Astrocyte of the cerebellum (primary cell): ENCODE data around the gene LAMP1.

Source experiments
- DNase-seq: peaks from one replicate; pipeline ENCODE4 v3.0.0-alpha.2; 2011; ENCODE audit warnings: low read depth
- H3K4me3 ChIP-seq: 2 replicates; pipeline ENCODE4 v1.5.1; 2011; ENCODE audit warnings: mild to moderate bottlenecking, low read depth, low read length, moderate library complexity
- in situ Hi-C: cut with HindIII; loops from 2 replicates; pipeline ENCODE4 v1.10.0; 2017; ENCODE audit warnings: low sequenced_read_pairs
- TF ChIP-seq, protein P1 (sequence below): IDR thresholded peaks from 2 replicates; pipeline ENCODE4 v1.5.1; 2012; ENCODE audit warnings: low read length, low read depth, moderate library complexity, mild to moderate bottlenecking; ENCODE audit errors: missing control alignments

LAMP1 gene

DNA sequence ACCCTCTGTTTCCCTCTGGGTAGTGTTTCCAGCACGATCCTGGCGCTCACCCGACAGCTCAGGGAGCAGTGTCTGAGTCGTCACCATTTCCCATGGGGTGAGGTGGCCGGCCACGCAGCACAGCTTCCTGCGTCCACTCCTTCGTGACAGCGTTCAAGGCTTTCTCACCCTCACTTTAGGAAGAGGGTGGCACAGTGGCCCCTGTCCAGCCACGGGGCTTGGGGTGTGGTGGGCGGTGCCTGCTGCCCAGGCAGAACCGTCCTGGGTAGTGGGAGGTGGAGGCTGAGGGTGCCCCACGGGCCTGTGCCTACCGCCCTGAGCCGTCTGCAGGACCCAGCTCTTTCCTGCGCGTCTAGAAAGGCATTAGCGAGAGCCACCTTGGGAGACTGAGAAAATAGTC, 21.9 kb downstream of the LAMP1 start:
- in situ Hi-C loops = no loop called here
- TF ChIP-seq, protein P1, sequence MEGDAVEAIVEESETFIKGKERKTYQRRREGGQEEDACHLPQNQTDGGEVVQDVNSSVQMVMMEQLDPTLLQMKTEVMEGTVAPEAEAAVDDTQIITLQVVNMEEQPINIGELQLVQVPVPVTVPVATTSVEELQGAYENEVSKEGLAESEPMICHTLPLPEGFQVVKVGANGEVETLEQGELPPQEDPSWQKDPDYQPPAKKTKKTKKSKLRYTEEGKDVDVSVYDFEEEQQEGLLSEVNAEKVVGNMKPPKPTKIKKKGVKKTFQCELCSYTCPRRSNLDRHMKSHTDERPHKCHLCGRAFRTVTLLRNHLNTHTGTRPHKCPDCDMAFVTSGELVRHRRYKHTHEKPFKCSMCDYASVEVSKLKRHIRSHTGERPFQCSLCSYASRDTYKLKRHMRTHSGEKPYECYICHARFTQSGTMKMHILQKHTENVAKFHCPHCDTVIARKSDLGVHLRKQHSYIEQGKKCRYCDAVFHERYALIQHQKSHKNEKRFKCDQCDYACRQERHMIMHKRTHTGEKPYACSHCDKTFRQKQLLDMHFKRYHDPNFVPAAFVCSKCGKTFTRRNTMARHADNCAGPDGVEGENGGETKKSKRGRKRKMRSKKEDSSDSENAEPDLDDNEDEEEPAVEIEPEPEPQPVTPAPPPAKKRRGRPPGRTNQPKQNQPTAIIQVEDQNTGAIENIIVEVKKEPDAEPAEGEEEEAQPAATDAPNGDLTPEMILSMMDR = no peak
- no peak for DNase-seq
- H3K4me3 ChIP-seq = no peak overlapping the region

DNA sequence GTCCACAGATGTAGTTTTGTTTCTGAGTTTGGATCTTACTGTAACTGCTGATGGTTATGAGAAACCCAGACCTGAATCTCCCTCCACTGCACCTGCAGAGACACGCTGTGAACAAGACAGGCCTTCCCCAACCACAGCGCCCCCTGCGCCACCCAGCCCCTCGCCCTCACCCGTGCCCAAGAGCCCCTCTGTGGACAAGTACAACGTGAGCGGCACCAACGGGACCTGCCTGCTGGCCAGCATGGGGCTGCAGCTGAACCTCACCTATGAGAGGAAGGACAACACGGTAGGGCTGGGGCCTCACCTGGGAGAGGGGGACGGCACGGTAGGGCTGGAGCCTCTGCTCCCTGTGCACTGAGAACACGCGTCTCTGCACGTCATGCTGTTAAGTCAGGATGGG, 22.3 kb downstream of the LAMP1 start:
- H3K4me3 ChIP-seq = no peak overlapping the region

DNA sequence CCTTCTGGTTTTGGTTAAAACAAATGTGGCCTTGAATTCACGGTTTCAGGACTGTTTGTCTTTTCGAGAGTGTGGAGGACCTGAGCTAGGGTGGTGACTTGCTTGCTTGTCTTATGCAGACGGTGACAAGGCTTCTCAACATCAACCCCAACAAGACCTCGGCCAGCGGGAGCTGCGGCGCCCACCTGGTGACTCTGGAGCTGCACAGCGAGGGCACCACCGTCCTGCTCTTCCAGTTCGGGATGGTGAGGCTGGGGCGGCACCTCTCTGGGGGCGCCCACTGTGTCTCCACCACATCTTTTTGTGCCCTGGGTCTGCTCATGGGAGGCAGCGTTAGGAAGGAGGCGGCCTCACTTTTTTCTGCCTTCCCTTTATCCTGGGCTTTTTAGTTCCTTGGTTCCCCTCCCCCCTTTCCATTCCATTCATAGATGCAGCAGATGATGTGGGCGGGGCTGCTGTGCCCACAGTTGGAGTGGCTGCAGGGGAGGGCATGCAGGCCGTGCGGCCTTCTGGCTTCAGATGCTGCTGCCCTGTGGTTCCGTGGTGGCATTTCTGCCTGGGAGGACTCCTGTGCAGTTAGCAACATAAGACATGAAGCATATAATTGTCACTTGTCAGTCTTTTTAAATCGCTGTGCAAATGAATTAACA, 23.3 kb downstream of the LAMP1 start:
- DNase-seq = no peak
- in situ Hi-C loops = no loop called here
- no peak overlapping the region for H3K4me3 ChIP-seq
- TF ChIP-seq, protein P1 = no peak

More for the DNA sequence above, 22.3 kb downstream of the LAMP1 start:
- DNase-seq = no peak
- in situ Hi-C loops = no loop called here
- TF ChIP-seq, protein P1 = no peak

DNA sequence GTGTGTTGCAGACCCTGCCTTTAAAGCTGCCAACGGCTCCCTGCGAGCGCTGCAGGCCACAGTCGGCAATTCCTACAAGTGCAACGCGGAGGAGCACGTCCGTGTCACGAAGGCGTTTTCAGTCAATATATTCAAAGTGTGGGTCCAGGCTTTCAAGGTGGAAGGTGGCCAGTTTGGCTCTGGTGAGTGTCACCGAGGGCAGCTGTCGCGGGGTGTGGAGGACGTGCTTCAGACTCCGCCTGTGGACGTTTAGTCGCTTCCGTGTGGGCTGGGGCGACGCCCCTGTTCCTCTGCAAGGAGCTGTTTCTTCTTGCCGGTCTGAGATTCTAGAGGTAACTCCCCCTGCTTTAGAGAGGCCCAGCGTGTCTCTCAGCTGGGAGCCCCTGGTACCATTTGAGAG, 24.5 kb downstream of the LAMP1 start:
- TF ChIP-seq, protein P1 = no peak
- no peak overlapping the region for H3K4me3 ChIP-seq
- in situ Hi-C loops = no loop called here
- no peak for DNase-seq

DNA sequence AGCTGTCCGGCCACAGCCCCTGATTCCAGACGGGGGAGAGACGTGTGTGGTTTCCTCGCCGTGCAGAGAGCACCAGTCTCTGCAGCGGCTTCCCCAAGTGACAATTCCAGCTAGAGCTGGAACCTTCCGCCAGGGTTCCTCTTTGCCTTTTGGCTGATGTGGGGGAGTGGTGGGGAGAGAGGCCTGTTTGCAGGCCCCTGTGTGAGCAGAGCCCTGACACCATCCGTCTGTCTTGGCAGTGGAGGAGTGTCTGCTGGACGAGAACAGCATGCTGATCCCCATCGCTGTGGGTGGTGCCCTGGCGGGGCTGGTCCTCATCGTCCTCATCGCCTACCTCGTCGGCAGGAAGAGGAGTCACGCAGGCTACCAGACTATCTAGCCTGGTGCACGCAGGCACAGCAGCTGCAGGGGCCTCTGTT, 25.0 kb downstream of the LAMP1 start:
- TF ChIP-seq, protein P1 = no peak
- DNase-seq = no peak
- in situ Hi-C loops = no loop called here
- H3K4me3 ChIP-seq = no peak overlapping the region

DNA sequence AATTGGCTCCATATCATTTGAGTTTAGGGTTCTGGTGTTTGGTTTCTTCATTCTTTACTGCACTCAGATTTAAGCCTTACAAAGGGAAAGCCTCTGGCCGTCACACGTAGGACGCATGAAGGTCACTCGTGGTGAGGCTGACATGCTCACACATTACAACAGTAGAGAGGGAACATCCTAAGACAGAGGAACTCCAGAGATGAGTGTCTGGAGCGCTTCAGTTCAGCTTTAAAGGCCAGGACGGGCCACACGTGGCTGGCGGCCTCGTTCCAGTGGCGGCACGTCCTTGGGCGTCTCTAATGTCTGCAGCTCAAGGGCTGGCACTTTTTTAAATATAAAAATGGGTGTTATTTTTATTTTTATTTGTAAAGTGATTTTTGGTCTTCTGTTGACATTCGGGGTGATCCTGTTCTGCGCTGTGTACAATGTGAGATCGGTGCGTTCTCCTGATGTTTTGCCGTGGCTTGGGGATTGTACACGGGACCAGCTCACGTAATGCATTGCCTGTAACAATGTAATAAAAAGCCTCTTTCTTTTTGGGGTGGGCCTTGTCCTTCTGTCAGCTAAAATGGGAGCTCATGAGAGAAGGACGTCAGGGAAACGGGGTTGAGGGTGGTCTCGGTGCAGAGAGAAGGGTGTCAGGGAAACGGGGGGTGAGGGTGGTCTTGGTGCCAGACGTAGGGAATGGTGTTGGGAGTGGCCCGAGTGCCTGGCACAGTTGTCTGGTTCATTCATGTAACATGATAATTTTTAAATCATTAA, 26.0 kb downstream of the LAMP1 start:
- no peak for DNase-seq
- TF ChIP-seq, protein P1 = no peak
- H3K4me3 ChIP-seq = no peak overlapping the region
- in situ Hi-C loops = no loop called here
